Fibroblast of gingiva (primary cell): ENCODE results near the gene GRID1.

Experiments
- DNase-seq: peaks from one replicate; pipeline ENCODE4 v3.0.0-alpha.2; 2011; ENCODE audit warnings: low read depth

GRID1 gene

GRCh38 chr10:86291616-86292340, 74.8 kb downstream of the GRID1 start:
- DNase-seq: no peak

DNA sequence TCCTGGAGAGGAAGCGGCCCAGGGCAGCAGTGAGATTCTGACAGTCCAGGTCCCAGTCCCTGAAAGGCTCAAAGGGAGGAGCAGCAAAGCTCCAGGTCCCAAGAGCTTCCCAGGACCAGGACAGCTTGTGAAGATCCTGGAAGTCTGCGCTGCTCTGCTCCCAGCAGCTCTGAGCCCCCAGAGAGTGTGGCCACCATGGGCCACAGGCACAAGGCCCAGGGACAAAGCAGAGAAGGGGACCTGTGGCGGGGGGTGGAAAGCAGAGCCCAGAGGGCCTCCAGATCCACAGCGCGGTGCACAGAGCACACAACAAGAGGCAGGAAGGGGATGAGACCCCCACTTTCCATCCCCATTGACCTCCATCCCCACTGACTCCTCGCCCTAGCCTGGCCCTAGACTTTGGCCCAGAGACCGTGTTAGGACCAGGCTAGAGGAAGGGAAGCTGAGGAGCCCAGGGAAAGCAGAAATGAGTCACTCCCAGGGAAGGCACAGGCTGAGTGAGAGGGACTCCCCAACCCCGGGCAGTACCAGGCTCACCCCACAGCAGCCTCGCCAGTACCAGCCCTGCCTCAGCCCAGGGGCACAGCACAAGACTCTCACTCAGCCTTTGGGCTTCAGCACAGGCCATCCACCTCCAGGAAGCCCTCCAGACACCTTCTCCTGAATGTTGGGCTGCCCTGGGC, 75.5 kb downstream of the GRID1 start:
- DNase-seq: no peak

GRCh38 chr10:86289577-86289868, 77.1 kb downstream of the GRID1 start:
- DNase-seq: no peak

- no peak for DNase-seq
Observed at GRCh38 chr10:86288695-86289576, 77.7 kb downstream of the GRID1 start.

GRCh38 chr10:86287966-86288579, 78.5 kb downstream of the GRID1 start:
- DNase-seq: no peak

DNA sequence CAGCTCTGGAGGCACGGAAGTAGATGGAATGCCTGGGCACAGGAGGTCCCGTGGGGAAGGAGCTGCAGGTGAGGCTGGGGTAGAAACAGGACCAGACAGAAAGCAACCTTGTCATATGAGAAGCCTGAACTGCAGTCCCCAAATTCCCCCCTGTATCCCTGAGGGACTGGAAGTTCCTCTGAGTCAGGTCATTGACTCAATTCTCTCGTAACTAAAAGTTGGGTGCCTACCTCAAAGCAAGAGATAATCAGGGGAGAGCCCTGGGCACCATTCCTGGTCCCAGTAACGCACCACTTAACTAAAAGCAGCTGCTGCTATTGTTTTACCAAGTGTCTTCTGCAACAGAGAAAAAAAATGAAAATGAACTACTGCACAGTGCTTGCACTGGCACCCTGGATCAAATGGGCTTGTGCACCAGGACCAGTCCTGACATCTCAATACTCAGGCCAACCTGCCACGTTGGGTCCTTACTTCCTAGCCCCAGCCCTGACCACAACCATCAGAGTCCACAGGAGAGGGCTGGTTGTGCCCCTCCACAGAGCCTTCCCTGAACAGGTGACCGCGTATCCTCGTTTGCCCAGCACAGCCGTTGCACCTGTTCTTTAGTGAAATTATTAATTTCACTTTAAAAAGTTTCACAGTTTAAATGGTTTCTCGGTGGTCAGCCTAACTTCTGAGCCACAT, 79.3 kb downstream of the GRID1 start:
- no peak for DNase-seq

GRCh38 chr10:86286236-86287109, 80.1 kb downstream of the GRID1 start:
- DNase-seq: no peak

- DNase-seq: no peak
Observed at GRCh38 chr10:86285136-86285790, 81.3 kb downstream of the GRID1 start.

- no peak for DNase-seq
Observed at GRCh38 chr10:86284355-86285105, 82.1 kb downstream of the GRID1 start.

- no peak for DNase-seq
Observed at GRCh38 chr10:86283466-86284287, 82.9 kb downstream of the GRID1 start.

- DNase-seq: no peak
Observed at GRCh38 chr10:86282664-86283465, 83.7 kb downstream of the GRID1 start.

- no peak for DNase-seq
Observed at GRCh38 chr10:86281396-86281795, 85.2 kb downstream of the GRID1 start.

DNA sequence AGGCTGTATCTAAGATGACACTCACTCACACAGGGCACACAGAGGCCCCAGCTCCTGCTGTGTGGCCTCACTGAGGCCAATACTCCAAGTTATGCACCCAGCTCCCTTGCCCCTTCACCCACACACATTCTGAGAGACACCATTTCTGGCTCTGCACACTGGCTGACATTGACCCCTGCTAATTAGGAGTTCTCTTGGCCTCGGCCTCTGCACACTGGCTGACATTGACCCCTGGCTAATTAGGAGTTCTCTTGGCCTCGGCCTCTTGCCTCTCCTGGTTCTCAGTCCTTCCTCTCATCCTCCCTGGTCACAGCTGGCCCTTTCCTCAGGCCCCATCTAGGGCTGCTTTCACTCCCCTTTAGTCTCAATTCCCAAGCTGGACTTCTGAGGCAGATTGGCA, 97.3 kb downstream of the GRID1 start:
- no peak for DNase-seq

DNA sequence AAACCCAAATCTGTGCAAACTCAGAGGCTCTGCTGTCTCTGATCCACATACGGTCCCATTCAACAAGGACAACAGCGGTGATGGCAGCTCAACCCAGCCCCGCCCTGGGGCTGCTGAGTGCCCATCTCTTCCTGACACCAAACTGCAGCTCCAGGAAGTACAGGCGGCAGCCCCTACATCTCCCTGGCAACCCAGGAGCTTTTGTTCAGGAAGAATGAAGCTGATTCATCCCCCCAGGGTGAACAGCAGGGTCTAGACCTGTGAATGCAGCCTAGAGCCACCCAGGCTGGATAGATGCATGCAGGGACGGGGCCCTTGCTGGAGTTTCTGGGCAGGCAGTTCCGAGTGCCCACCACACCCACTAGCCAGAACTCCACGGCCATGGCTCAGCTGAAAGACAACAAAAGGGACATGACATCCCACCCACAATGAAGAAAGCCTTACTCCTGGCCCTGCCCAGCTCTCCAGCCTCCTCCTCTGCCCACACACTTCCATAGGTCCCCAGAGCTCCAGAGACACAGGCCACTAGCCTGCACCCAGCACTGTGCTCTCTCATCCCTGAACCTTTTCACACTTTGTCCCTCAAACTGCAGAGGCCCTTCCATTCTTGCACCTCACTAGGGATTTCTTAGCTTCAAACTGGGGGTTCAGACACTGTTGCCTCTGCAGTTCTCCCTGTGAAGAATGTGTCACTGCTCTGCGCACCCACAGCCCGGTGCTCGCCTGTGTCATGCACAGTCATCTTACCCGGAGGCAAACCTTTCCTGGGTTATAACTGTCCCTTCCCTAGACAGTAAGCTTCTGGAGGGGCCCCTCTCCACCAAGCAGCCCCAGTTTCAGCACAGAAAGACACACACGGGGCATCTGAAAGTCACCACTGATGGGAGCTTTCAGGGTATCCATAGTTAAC, 99.1 kb downstream of the GRID1 start:
- DNase-seq: no peak

GRCh38 chr10:86266446-86267242, 100.0 kb downstream of the GRID1 start:
- no peak for DNase-seq

DNA sequence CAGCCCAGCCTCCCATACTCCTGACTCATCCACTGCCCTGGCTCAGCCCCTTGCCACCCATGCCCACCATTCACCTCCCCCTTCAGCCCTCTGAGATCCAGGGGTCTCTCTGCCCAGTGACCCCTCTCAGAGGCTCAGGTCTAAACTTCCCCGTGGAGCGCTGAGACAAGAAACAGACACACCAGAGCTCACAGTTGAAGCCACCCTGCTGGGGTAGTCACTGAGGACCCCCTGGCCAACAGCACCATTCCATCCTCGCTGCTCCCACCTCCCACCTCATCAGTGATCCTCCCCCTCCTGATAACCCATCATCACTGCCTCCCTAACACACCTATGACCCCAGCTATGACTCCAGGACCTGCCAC, 100.7 kb downstream of the GRID1 start:
- DNase-seq: no peak
